Glomerular visceral epithelial cell (primary cell): ENCODE measurements around the gene NFKBIZ.

Experiments used
- DNase-seq: peaks from one replicate; pipeline ENCODE4 v3.0.0-alpha.2; 2016; ENCODE audit errors: extremely low spot score

Gene NFKBIZ

DNA sequence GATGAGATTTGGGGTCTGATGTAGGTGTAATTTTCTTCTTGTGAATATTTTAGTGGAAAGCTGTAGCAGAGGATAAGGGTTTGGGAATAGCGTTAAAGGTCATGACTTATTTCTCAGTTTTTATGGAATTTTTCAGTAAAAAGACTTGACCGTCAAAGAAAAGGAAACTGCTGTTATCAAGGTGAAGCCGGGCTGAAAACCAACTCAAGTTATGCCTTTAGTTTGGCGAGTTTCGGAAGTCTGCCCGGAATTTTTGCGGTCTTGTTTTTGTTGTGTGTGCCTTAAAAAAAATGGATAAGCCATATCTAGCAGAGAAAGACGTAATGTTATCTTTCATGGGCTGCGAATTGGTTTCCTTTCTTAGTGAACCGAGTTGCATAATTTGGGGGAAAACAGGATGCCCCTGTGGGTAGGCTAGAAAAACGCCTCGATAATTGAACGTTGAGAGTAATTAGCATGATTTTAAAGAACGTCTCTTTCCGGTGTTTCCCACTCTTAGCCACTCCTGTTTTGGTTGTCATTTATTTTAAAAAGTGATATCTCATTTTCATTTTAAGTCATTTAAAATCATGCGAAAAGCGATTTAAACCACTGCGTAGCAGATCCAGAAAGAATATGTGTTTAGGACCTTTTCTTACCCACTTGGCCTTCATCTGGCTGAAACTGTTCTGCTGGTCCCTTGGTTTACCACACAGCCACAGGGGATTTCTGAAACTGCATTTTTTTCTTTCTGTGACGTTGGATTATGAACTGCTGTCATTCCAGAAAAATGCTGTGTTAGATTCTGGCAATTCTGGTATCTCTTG, 1.1 kb downstream of the NFKBIZ start:
- DNase-seq = peak; percentile 59

DNA sequence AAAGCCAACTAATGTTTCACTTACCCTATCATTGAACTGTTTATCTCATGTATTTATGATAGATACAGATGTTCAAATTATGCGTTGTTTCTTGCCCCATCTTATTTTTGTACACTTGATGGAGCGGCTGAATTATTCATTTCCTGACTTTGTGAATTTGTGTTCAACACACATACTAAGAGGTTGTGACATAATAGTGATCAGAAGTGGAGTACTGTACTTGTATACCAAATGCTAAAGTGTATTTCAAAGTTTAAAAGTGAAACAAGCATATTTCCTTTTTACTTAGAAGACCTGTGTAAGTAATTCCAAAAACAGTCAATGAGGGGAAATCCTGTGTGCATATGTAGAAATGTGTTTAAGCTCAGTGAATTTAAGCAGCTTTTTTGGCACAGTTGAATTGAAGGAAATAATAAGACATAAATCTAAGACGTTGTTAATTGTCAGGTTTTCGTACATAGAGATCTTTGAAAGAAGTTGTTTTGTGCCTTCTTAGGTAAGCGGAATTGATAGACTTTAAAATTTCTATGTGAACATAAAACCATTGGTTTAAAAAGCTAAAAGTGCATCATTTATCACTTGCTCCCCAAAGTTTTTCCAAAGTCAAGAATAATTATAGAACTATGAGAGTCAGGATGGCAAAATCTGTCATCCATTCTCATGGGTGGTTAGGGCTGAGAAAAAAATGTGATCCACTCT, 1.9 kb downstream of the NFKBIZ start:
- DNase-seq = no peak

DNA sequence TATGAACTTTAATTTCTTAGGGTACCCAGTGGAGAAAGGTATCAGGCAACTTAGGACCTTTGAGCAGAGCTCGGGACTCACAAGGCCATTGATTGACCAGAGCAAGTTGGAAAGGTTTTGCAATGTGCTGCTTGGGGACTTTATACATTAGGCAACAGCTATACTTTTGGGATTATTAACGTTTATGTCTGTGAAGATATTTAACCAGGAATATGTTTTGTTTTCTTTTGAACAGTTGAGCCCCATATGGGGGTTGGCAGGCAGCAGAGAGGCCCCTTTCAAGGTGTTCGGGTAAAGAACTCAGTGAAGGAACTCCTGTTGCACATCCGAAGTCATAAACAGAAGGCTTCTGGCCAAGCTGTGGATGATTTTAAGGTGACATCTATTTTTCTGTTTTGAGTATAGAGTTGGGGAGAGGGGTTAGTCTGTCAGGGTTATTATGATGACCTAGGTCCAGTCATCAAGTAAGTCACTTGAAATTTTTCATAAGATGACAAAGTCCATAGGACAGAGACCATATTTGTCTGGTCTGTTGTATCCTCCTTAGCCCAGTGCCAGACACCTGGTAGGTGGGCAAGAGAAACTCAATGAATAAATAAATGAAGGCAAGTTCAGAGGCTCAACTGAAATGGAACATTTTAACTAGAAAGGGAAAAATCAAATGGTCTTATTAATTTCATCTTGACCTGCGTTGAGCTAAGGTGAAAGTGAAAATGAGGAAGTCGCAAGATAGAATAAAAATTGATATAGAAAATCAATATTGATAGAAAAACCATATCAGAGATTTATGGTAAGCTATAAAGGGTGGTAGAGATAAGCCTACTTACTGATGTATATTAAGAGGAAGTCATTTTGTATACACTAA, 2.8 kb downstream of the NFKBIZ start:
- no peak for DNase-seq

DNA sequence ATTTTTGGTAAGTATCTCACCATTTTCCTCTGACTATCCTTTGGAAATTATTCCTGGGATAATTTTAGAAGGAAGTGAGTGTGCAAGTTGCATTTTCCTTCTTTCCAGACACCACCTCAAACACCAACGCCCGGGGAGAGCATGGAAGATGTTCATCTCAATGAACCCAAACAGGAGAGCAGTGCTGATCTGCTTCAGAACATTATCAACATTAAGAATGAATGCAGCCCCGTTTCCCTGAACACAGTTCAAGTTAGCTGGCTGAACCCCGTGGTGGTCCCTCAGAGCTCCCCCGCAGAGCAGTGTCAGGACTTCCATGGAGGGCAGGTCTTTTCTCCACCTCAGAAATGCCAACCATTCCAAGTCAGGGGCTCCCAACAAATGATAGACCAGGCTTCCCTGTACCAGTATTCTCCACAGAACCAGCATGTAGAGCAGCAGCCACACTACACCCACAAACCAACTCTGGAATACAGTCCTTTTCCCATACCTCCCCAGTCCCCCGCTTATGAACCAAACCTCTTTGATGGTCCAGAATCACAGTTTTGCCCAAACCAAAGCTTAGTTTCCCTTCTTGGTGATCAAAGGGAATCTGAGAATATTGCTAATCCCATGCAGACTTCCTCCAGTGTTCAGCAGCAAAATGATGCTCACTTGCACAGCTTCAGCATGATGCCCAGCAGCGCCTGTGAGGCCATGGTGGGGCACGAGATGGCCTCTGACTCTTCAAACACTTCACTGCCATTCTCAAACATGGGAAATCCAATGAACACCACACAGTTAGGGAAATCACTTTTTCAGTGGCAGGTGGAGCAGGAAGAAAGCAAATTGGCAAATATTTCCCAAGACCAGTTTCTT, 3.9 kb downstream of the NFKBIZ start:
- DNase-seq = no peak

DNA sequence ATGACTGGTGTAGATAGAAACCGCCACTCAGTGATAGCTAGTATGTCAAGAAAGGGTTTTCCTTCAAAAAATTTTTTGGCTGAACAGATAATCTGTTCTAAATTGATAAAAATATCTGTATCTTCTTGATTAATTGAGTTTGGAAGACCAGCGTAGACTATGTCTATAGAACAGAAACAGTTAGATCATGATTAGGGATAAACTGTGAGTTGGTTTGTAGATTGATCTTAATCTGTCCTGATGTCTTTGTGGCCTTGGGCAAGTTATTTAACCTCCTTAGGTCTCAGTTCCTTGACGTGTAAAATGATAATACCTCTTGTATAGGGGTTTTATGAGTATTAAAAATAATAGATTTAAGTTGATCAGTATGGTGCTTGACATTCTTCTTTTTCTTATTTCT, 4.7 kb downstream of the NFKBIZ start:
- no peak for DNase-seq

DNA sequence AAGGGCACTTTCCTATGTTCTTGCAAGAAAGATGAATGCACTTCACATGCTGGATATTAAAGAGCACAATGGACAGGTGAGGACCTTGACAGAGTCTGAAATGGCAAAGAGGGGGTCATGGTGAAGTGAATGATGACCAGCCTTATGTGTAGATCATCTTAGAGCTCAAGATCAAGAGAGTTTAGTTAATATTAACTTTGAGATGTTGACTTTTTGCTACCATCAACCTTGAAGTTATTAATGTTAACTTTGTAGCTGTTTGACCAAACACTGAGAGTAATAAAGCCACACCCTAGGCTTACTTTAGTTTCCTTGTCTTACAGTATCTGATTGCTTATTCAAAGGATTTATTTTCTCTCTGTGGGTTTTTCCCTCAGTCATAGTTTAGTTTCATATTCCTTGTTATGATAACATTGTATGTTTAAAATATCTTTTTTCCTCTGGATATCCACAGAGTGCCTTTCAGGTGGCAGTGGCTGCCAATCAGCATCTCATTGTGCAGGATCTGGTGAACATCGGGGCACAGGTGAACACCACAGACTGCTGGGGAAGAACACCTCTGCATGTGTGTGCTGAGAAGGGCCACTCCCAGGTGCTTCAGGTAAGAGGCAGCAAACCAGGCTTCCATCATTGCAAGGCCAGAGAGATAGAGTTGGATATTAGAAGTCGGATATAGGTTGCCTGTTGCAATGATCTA, 5.4 kb downstream of the NFKBIZ start:
- DNase-seq = no peak

DNA sequence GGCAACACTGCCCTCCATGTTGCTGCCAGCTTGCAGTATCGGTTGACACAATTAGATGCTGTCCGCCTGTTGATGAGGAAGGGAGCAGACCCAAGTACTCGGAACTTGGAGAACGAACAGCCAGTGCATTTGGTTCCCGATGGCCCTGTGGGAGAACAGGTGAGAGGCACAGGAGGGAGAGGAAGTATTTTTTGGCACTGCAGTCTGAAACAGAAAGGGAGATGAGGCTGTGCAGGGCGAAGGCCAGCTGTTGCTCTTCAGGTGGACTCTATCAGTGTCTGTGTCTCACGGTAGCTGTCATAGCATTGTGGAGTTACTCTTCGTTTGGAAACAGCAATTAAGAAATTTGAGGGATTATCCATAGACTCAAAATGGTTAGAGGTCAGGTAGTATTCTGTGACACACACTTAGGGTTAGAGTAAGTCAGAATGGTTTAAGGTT, 8.0 kb downstream of the NFKBIZ start:
- DNase-seq = no peak

DNA sequence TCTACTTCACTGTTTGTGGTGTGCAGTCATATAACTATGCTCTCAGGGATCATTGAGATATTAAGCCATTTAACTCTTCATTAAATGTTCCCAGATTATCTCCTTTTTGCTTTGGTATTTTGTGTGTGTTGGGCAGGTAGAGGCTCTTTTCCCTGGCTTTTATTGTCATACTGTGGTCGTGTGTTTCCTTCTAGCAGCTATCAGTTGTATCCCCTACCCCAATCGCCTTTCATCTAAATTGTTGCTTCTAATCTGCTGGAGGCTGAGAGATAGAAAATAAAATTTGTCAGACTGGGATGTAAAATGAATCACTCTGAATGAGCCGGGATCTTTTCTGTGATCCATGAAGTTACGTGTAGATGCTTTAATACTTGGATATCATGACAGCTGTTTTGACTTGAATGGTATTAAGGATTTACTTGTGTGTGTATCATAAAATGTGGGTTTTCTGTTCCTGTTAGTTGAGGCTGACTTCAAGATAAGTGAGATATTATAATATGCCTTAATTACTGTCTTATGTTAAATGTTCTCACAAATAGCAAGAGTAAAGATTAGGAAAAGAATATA, 9.2 kb downstream of the NFKBIZ start:
- DNase-seq = peak; percentile 30

DNA sequence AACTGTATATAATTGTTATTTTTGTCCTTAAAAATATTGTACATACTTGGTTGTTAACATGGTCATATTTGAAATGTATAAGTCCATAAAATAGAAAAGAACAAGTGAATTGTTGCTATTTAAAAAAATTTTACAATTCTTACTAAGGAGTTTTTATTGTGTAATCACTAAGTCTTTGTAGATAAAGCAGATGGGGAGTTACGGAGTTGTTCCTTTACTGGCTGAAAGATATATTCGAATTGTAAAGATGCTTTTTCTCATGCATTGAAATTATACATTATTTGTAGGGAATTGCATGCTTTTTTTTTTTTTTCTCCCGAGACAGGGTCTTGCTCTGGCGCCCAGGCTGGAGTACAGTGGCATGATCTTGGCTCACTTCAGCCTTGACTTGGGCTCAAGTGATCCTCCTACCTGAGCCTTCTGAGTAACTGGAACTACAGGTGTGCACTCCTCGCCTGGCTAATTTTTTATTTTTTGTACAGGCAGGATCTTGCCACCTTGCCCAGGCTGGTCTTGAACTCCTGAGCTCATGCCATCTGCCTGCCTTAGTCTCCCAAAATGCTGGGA, 10.7 kb downstream of the NFKBIZ start:
- DNase-seq = peak; percentile 18

DNA sequence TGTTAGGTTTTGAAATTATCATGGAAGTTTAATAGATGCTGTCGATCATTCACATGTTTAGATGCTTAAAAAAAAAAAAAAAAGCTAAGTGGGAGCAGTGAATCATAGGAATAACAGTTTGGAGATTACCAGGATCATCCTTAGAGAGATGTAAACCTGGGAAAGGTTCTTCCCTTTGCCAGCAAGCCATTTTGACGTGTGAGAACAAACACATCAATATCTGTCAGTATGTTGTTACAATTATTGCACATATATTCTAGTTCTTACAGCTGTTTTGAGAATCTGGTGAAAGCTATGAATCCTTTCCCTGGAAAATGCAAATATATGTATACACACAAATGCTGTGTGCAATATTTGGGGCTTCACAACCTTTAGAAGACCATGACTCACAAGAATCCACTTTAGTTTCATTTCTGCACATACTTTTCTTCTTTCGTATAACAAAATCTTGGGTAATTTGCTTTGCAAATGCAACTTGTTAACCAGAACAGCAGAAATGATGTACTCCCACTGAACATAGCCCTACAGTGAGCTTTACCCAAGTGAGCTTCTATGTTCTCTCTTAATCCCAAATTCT, 12.0 kb downstream of the NFKBIZ start:
- DNase-seq = peak; percentile 22

DNA sequence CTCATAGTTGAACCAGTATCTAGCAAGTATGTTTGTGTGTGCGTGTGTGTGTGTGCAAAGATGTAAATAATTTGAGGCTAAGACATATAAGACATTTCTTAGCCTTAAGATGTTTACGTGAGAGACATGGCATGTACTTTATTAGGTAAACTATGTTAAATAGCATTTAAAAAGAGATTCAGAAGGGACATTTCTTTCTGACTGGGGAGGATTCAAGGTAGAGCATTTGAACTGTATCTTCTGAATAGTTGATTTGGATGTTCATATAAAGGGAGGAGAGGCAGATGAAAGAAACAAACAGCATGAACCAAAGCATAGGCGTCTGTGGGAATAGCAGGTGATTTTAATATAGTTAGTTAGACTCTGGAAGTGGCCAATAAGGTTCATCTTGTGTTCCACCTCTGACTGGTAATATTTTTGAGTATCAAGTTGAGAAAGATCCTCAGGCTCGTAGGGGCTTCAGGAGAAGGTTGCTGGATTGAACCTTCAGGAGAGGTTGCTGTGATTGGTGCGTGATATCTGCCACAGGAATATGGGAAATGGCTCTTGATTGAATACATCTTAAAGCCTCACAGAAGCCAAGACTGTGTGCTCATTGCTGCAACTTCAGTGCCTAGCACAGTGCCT, 12.6 kb downstream of the NFKBIZ start:
- peak; percentile 50 for DNase-seq

DNA sequence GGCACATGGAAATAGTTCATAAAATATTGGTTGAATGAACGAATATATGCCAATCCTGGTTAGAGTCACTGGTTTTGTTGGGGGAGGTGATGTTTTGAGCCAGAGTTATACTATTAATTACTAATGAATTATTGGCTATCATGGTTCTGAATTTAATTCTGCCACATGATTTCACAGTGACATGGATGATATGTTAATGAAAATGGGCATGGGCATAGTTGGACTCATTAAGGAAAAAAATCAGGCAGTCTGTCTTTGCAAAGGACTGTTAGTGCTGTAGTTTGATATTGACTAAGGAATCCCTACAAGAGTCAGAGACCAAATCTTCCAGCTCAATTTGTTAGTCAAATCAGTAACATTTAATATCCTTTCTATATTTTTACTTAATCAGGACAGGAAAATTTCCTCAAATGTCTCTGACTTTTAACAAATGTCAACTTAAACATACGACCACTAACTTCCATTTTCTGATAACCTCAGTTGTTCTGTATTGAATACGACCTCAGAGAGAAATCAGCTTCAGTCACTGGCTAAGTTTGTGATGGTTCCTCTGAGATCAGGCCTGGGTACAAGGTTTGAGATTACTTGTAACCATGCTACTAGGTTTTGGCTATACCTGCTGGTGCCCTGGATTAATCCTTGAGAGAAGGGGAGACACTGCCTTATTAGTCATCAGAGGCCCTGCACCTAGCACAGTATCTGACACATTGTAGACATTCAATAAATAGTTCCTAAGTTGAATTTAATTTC, 13.3 kb downstream of the NFKBIZ start:
- peak; percentile 63 for DNase-seq

DNA sequence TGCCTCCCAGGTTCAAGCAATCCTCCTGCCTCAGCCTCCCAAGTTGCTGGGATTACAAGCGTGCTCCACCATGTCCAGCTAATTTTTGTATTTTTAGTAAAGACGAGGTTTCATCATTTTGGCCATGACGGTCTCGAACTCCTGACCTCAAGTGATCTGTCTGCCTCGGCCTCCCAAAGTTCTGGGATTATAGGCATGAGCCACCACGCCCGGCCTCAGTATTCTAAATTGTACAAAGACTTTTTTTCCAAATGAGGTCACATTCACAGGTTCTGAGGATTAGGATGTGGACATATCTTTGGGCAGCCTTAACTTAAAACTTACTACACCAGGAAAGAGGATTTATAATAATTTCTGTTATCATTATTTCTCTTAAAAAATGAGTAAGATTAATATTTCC, 15.6 kb downstream of the NFKBIZ start:
- peak; percentile 11 for DNase-seq

DNA sequence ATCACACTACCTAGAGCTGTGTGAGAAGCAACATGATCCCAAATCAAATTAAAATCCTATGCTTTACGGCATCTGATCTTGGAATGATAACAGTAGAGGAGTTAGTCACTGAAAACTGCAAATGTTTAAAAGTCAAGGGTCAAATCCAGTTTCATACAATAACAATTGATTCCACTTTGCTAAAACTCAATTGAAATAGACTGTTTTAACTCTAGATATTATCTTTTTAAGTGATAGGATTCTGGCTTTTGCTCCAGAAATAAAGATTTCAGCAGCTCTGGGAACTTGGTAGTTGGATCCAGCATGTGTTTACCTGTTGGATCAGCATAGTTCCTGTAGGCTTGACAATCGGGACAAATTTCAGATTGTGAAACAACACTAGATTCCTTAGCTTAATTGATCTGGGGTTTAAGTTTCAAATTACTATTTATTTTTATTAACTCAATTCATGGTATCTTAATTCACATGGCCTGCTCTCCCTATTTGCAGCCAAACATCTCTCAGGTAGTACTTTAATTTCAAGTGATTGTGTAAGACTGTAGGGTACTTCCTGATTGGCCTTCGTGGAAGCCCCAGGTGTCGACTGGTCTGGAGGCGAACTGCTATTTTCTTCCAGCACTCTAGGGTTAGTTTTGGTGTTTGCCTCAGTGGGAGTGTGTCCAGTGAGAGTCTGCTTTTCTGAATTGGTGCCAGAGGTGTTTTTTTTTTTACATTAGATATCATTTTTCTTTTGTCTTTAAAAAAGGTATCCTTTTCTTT, 16.6 kb downstream of the NFKBIZ start:
- peak; percentile 29 for DNase-seq

DNA sequence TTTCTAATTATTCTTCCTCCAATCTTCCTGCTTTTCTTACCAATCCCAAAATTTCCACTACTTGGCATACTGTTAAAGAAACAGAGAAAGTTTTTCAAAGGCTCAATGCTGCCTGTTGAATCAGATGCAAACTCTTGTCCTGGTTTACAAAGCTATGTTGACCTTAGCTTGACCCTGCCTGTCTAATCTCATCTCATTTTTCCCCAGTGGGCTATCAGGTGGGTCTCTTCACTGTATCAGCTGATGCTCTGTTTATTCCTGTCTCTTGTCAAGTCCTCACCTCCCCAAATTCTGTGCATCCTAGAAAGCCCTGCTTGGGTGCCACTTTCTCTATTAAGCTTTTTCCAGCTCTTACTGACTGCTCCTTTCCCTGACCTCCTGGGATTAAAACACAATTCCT, 18.2 kb downstream of the NFKBIZ start:
- peak; percentile 5 for DNase-seq

DNA sequence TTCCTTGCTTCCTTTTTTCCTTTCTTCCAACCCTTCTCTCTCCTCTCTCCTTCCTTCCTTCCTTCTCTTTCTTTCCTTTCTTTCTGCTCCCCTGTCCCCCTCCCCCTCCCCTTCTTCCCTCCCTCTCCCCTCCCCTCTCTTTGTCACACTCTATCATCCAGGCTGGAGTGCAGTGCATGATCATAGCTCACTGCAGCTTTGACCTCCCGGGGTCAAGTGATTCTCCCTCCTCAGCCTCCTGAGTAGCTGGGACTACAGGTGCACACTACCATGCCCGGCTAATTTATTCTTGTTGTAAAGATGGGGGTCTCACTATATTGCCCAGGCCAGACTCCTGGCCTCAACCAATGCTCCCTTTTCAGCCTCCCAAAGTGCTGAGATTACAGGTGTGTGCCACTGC, 18.7 kb downstream of the NFKBIZ start:
- no peak for DNase-seq

DNA sequence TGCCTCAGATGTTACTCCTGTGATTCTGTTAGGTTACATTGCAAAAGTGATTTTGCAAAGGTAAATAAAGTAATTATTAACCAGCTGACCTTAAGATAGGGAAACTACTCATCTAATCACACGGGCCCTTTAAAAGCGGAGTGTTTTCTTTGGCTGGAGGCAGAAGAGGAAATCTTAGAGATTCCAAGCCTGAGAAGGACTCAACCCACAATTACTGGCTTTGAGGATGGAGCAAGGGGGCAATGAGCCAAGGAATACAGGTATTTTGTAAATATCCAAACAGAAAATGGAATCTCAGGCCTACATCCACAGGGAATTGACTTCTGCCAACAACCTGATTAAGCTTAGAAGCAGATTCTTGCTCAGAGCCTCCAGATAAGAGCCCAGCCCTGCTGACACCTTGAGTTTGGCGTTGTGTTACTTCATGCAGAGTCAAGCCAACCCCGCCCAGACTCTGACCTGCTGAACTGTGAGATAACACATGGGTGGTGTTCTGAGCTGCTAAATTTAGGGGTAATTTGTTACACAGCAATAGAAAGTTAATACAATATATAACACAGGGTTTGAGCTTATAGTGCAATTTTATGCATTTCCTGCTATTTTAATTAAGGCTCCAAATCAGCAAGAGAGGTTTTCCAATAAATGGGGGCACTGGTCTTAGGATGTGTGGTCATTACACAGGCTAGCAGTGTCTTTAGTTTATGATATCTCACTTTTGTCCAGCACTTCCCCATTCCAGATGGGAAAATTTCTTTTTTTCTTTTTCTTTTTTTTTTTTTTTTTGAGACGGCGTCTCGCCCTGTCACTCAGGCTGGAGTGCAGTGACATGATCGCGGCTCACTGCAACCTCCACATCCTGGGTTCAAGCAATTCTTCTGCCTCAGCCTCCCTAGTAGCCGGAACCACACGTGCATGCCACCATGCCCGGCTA, 19.5 kb downstream of the NFKBIZ start:
- DNase-seq = peak; percentile 63
